HG02885 (cell line): ENCODE data around the gene MSI2.

Source experiments
- ATAC-seq: cut with Tn5 transposase; IDR thresholded peaks from one replicate; pipeline ENCODE4 v1.9.1; 2021; ENCODE audit warnings: mild to moderate bottlenecking; ENCODE audit not compliant: unreplicated experiment, poor library complexity

MSI2 gene

DNA sequence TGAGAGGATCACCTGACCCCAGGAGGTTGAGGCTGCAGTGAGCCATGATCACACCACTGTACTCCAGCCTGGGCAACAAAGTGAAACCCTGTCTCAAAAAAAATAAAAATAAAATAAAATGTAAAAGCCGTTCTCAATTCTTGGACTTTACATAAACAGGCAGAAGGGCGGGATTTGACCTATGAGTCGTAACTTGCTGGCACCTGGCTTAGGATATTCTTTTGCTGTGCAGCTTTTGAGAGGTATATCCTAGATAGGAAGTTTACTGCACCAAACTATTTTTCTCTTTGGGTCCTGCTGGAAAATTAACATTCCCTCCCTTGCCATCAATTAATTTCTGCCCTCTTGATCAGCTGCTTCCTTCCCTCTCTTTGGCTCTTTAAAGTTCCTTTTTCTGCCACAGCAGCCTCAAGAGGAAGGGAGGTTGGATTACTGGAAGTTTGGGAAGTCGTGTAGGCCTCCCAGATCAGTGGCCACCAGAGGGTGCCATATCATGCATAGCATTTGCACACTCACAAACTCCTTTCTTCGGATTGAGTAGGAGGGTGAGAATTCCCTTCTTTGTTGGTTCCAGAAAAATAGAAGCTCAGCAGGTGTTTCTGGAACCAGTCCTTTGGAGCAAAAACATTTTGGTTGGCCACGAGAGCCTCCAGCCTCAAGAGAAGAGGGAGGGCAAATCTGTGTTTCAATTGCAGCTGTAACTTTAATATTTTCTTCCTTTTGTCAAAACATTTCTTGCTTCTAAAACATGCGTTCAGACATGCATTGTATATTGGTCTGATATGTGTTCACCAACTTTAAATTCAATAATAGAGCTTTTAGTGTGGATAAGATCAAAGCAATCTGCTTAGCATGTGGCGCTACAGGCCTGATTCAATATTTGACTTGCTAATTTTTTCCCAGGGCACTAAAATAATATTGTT, 341.5 kb downstream of the MSI2 start:
- no peak for ATAC-seq

DNA sequence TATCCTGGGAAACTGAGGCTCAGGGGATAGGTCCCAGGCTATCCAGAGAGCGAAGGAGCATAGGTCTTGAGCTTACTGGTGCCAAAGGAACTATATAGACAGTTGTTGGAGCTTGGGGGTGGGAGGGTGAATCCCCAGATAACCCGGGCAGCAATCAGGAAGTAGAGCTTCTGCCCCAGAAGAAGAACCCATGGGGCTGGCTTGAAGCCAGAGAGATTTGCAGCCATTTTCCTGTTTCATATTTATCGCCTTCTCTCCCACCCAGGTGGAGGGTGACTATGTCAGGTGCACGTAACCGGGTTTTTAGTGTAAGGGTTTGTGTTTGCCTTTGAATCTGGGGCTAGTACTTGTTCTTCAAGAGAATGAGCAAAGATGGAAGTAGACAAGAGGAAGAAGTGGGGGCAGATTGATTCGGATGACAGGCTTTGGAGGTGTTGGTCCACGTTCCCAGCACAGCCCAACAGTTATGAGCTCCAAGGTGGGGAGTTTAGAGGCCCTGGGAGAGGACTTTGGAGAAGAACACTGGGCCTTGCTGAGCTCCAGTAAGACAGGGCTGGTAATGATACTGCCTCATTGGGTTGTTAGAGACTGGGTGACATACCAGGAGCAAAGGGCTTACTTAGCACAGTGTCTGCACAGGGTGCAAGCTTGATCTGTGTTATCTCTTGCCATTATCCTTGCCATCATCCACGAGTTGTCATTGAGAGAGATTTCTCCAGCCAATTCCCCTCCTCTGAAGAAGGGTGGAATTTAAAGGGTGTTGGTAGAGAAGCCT, 343.1 kb downstream of the MSI2 start:
- no peak for ATAC-seq

DNA sequence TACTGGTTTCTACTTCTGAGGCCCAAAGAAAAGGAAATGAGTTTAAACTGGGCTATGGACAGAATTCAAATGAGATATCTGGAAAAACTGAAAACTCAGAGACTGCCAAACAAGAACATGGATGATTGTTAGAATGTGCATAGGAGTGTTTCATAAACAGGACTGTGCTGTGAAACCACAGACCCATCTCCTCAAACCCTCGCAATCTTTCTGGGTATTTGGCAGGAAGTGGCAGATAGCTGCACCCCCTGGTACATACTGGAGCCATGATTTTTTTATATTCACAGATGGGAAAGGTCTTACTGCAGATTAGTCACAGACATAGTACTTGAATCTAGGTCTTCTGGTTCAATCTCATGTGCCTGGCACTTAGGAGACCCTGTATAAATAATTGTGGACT, 343.8 kb downstream of the MSI2 start:
- no peak for ATAC-seq

DNA sequence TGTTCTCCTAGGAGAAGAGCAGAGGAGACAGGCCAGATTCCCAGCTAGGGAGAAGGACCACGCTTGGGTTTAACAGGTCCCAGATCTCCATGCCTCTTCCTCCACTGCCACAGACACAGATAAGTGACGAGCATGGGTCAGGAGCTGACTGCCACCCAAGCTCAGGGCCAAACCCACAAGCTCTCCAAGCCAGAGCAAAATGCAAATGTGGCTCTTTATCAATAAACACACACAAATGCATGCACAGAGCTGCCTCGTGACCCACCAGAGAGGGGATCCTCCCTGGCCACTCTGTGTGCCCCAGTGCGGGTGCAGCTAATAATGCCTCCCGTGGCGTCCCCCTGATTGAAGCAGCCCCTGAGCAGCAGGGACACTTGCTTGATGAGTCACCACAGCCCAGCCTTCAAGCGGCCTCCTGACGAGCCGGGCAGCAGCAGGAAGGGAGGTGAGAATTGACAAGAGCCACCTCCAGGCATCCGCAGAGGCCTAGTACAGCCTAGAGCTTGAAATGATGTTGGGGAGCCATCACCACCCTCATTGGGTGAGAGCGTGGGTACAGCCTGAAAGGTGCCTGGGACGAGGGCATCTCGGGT, 344.9 kb downstream of the MSI2 start:
- ATAC-seq = no peak

DNA sequence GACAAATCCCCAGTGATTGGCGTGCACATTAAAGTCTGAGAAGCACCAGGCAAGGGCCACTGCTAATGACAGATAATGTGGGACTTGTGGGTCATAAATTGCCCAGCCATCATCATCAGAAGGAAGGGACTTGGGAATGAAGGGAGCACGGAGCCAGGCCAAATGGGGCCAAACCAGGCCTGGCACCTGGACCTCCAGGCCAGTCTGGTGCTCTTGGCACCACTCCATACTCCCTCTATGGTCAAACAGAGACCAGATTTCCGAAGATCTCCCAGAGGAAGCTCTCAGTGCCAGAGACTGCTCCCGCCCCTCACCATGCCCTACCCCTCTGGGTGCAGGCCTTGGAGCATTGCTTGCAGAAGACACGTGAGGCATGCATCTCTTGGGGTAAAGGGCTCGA, 346.6 kb downstream of the MSI2 start:
- no peak for ATAC-seq

DNA sequence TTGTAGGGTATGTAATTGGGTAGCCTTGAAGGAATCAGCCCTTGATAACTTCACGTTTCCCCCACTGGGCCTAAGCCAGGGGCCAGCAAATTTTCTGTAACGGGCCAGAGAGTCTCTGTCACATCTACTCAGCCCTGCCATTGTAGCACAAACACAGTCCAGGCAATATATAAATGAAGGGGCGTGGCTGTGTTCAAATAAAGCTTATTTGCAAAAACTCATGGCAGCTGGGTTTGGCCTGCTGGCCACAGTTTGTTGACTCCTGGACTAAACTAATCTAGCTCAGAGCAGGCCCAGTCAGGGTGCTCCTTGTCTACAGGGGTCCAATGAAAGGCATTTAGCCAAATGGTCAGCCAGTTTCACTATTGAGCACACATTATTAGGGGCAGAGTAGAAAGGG, 347.2 kb downstream of the MSI2 start:
- ATAC-seq = no peak

DNA sequence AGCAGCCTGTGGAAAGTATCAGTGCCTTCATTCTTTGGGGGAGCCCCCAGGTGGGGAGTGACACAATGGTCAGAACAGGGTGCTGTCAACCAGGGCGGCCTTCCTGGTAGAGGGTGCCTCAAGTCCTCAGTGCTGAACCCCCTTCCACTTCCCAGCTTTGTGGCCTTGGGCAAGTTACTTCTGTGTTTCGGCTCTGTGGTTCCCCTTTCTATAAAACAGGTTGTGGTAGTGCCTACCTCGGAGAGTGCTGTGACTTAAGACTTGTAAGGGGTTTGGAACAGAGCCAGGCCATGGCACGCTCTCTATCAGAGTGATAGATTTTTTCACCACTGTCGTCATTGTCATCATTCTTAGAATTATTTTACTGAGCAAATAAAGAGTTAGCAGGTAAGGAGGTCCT, 347.7 kb downstream of the MSI2 start:
- ATAC-seq = no peak

DNA sequence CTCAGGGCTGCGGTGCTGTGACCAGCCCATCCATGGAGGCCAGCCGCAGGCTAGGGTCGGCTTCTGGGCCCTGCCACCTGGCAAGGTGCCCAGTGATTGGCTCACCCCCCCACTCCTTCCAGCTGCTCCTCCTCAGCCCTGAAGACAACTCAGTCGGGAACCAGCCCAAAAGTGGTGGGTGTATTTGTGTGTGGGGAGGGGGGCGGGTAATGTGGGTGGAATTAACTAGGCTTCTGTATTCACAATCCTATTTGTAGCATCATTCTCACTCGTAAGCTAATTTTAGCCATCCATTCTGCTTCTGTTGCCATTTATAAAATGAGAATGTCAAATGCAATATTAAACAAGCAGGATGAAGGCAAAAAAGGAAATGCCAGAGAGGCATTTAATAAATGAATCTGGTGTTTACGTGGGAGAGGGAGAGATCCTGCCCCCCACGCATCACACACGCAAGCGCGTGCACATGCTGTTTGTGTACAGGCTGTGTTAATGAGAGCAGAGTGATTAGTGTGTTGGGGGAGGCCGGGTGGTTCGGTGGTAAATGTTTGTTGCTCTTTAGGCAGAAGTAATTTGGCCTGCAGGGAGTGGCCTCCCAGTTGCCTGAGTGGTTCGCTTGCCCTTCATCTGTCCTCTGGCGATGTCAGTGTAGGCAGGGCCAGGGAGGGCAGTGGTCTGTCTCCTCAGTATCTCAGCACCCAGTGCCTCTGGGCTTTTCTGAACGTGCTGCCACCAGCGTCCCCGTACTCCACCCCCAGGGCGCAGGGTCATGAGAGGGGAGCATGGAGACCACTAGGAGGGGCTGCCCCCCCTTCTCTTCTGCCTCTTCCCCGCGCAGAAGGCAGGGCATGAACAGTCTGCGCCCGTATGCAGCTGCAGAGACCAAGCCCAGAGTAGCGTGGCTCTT, 348.7 kb downstream of the MSI2 start:
- peak; percentile 65 for ATAC-seq

DNA sequence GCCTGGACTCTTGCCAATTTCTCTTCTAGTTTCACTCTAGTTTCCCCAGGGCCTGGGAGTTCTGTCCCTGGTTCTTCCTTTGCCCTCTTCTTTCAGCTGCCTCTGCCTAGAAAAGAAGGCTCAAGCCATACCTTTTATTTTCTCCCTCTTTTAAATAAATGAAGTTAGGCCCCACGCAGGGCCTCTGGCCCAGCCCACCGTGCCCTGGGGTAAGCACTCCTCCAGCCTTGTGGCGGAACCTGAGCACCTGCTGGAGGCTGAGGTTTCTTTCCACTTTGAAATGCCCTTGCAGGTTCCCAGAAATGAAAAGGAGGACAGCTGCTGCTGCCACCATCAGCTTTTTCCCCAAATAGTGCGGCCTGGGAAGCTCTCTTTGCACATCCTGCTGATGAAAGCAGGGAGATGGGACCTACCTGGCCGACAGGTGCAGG, 349.4 kb downstream of the MSI2 start:
- ATAC-seq = no peak

DNA sequence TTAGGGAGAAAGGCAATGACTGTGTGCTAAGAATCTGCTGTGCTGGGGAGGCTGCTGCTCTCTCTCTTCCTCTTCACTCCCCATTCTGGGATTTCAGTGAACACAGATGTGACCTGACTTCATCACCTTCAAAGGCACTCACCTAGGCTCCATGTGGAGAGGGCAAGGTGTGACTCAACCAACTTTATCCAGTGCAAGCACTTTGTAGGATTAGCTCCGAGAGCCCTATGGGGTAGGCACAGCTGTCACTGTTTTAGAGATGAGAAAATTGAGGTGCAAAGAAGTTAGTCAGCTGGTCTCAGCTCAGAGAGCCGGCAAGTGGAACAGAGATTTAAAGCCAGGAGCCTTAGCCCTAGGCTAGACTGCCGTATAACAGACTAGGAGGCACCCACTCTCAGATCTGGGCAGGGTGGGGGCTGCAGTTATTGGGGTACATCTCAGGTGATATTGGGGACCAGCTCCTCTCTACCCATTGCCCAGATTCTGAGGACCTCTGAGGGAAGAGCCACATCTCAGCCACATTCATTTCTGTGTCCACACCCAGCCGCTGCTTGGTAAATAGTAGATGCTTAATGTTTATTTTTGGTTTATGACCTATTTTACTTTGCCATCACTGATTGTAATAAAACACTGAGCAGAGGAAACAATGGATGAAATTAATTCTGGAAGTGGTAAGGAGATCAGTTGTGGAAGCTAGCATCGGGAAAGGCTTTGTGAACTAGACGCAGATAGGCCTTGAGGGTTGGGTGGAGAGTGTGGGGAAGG, 350.0 kb downstream of the MSI2 start:
- no peak for ATAC-seq

DNA sequence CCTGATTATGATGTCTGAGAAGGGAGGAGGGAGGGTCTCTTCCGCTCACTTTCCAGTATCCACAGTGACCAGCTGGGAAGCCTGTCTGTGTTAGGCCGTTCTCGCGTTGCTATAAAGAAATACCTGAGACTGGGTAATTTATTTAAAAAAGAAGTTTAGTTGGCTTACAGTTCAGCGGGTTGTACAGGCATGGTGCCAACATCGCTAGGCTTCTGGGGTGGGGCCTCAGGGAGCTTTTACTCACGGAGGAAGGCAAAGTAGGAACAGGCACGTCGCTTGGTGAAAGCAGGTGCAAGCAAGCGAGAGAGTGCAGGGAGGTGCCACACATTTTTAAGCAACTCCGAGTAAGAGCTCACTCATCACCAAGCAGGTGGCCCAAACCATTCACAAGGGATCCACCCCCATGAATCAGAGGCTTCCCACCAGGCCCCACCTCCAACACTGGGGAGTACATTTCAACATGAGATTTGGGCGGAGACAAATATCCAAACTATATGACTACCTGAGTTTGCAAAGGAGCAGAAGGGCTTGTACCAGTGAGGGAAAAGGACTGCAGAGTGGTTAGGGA, 351.3 kb downstream of the MSI2 start:
- no peak for ATAC-seq

DNA sequence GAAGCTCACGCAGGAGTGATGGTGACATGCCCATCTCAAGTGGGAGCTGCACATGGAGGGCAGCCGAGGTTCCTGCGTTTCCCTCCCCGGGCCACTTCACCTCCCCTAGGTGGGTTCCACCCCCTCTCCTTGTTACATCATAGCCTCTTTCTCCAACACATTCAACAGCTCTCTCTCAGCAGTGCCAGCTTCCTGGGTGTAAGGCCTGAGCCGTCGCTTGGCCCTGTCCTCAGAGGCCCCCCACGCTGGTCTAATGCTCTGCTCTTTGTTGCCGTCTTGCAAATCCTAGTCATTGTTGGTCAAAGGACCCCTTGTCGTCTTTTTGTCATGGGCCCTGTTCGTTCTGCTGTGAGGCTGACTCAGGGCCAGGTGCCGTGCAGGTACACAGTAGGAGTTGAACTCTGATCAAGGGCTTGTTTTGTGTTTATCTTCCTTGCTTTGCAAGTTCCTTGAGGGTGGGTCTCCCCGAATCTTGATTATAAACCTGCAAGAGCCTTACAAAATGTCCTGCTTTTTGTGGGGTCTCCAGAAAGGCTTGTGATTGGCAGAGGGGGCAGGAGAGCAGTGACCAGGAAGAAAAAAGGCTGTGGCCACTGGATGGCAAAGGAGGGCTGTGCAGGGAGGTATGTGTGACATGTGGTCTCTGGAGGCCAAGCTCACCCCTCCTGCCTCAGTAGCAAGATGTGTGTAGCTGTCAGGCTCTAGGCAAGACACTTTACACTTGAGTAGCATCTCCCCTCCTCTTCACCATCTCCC, 352.2 kb downstream of the MSI2 start:
- ATAC-seq = no peak

DNA sequence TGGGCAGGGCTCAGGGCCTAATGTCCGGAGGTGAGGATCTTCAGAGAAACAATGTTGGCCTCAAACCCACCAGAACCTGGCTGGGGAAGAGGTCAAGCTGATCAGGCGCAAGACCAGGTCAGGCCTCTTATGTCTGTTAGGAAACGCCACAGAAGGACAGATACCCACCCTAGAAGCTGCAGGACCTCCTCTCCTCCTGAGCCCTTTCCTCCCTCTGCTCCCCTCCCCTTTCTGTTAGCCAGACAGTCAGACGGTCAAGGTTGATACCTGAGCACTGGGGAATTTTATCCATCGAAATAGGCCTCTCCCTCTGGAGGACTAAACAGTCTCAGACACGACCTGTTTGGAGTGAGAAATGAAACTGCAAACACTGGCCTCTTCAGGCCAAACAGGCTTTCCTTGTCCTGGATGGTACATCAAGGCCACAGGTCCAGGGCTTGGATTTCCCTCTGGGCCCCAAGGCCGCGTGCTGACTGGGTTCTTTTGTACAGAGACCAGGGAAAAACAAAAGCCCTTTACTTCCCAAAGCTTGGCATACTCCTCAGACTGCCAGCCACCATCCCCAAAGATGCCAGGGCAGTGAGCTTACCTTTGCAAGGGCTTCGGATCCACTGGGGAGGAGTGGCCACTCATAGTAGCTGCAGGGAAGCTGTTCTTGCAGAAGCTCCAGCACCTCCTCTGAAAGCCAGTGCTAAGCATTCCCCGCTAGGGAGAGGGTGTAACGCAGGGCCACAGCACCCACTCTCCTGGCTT, 353.0 kb downstream of the MSI2 start:
- ATAC-seq = no peak

DNA sequence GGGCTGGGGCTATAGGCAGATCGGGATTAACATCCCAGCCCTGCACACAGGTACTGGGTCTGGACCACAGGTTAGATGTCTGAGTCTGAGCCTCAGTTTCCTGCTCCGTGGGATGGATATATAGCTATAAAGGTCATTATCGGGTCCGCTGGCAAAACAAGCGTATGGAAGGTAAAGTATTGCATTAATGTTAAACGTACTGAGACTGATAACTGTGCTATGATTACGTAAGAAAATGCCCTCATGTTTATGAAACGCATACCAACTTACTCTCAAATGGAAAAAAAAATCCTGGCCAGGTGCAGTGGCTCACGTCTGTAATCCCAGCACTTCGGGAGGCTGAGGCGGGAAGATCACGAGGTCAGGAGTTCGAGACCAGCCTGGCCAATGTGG, 353.6 kb downstream of the MSI2 start:
- ATAC-seq = no peak

DNA sequence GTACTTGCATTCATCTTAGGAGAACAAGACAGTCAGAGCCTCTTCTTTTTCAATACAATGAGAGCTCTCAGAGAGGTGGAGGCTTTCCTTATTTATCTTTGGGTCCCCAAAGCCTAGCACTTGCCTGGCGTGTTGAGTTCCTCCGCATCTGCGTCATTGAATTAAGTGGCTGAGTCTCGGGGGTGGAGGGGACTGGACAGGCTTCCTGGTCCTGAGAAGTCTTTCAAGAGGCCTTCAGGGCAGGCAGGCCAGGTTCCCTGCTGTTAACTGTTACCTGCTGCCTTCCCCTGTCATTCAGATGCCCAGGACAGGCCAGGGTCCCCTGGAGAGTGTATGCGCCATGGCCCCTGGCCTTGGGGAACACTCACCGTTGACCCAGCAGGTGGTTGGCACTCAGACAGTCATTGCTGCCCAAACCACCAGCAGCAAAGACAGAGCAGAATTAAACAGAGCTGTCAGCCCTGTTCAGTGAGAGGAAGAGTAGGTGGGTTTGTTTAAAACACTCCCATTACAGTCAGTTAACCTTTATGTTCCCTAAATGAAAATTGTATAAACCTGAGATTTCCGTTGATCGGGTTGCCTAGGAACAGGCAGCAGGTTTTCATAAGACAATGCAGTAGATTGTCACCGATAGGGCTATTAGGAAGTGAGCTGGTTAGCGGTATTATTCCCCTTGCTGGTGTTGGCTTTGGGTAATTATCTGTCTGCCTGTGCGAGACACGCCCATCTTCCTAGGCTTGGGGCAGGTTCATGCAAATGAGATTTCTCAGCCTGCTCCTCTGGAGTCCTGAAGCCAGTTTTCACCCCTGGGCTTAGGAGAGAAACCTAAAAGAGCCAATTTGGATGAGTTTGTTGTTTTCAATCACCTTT, 356.1 kb downstream of the MSI2 start:
- ATAC-seq = peak; percentile 46

DNA sequence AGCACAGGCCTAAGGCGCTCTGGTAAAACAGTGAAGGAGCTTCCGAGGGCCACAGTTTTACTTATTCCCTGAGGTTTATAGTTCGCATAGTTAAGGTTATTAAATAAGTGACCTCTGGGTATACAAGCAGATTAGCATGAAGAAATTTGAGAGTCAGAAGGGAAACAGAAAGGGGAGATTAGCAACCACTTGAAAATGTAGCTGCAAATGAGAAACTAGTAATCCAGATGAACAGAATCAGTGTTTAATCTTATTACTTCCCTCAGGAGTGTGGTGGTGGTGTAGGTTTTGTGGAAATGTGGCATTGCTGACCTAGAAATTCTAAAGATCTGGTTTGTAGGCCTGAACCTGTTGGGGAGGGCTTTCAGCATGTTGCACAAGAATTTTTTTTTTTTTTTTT, 358.4 kb downstream of the MSI2 start:
- ATAC-seq = no peak
